WI38 (cell line): ENCODE results near the gene OR2L8.

Experiments
- H3K4me3 ChIP-seq: 2 replicates; pipeline ENCODE4 v1.5.1; 2011; ENCODE audit warnings: low read depth, mild to moderate bottlenecking, control low read depth, low read length
- CTCF ChIP-seq: IDR thresholded peaks from 2 replicates; pipeline ENCODE4 v1.5.1; 2012; ENCODE audit warnings: low read depth, mild to moderate bottlenecking, control low read depth, low read length

The OR2L8 gene

DNA sequence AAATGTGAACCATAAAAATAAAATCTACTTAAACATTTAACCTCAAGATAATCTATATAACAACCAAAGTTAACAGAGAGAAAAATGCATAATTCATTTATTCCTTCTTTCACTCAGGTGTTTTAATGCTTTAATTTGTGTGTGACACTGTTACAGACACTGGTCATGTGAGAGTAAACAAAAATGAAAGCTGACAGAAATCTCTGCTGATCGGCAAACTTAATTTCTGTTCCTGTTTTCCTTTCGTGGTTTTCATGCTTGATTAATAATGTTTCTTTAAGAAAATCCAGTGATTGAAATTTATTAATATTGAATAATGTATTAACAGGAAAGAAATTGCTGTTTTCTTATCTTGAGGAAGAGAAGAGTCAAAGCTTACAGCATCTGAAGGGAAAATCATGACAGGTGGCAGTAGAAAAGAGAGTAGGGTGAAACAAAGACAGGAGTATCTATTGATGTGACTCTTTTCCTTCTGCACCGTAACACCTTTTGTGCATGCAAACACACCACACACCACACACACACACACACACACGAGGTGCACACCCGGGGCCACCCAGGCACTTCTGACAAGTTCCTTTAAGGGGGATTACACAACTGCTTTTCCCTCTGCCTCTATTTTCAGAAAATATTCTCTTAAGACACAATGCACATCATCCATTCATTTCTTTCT lies 18.0 kb downstream of the OR2L8 start:
- H3K4me3 ChIP-seq: no peak overlapping the region
- TF ChIP-seq CTCF: no peak

DNA sequence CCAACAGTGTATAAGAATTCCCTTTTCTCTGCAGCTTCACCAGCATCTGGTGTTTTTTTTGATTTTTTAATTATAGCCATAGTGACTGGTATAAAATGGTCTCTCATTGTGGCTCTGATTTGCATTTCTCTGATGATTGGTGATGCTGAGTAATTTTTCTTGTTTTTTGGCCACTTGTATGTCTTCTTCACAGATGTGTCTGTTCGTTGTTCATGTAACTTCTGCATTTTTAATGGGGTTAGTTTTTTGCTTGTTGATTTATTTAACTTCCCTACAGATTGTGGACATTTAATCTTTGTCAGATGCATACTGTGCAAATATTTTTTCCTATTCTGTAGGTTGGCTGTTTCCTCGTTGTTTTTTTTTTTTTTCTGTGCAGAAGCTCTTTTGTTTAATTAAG lies 44.3 kb downstream of the OR2L8 start:
- H3K4me3 ChIP-seq: no peak overlapping the region
- TF ChIP-seq CTCF: no peak

GRCh38 chr1:247998811-247999210 lies 50.2 kb downstream of the OR2L8 start:
- no peak for TF ChIP-seq CTCF
- no peak overlapping the region for H3K4me3 ChIP-seq
